PC-3 (cell line): ENCODE measurements around the gene TWNK.

ENCODE experiments used
- CTCF ChIP-seq: fragments of 300-600 bp; sonication (generic); conservative IDR thresholded peaks from 2 replicates; pipeline ENCODE4 v1.5.1; 2017; ENCODE audit warnings: antibody characterized with exemption, low read depth, mild to moderate bottlenecking, low read length
- EZH2phosphoT487 ChIP-seq: fragments of 300-600 bp; sonication (generic); IDR thresholded peaks from 2 replicates; pipeline ENCODE4 v1.6.1; 2018; ENCODE audit warnings: mild to moderate bottlenecking, antibody characterized with exemption, low read length, borderline replicate concordance

DNA sequence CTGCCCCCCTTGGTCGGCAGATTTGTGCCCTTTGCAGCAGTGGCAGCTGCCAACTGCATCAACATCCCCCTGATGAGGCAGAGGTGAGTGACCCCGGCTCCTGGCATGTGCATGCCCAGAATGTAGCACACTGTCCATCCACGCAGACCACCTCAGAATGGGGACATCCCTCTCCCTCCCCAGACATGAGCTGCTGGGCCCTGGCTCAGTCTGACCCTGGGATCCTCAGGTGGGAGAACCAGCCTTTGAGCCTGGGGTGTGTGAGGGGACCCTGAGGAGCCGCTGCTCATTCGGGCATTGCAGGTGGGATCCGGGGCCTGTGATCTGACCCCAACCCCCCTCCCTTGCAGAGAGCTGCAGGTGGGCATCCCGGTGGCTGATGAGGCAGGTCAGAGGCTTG is 49.4 kb downstream of the TWNK start:
- TF ChIP-seq EZH2phosphoT487, result no peak
- no peak for TF ChIP-seq CTCF
